Measurements from ENCODE around the gene PEF1.

Gene PEF1, protein sequence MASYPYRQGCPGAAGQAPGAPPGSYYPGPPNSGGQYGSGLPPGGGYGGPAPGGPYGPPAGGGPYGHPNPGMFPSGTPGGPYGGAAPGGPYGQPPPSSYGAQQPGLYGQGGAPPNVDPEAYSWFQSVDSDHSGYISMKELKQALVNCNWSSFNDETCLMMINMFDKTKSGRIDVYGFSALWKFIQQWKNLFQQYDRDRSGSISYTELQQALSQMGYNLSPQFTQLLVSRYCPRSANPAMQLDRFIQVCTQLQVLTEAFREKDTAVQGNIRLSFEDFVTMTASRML

DNA sequence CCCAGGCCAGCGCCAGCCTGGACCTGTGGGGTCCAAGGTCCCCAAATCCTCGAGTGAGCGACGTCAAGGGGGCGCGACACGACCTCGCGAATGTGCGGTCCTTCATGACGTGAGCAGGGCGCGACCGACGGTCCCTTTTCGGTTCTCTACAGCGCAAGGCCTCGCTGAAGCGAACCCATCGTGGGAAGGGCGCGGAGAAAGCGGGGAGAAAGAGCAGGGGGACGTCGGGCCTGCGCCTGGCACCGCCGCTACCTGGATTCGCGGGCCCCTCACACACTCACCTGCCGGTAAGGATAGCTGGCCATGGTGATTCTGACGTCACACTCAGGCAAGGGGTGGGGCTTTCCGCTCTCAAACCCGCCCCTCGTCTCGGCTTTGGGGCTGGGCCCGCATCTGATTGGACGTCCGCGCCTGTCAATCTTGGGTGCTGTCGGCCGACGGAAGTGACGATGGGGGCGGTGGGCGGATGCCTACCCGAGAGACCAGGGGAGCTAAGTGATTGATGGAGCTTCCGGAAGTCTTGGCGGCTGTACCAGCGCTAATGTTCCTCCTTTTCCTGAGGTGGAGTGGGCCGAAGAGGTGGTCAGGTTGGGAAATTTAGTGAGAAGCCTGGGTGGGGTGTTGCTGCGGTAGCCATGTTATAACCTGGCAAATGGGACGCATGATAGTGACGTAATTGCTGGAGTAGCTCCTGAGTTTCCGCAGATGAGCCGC is at the start of gene PEF1:
Gene PEF1 (minus strand): TSS at position 317 of the 714 bp plus-strand sequence. CDS start 12 bp downstream, at position 305.
- TF ChIP-seq, protein P1, sequence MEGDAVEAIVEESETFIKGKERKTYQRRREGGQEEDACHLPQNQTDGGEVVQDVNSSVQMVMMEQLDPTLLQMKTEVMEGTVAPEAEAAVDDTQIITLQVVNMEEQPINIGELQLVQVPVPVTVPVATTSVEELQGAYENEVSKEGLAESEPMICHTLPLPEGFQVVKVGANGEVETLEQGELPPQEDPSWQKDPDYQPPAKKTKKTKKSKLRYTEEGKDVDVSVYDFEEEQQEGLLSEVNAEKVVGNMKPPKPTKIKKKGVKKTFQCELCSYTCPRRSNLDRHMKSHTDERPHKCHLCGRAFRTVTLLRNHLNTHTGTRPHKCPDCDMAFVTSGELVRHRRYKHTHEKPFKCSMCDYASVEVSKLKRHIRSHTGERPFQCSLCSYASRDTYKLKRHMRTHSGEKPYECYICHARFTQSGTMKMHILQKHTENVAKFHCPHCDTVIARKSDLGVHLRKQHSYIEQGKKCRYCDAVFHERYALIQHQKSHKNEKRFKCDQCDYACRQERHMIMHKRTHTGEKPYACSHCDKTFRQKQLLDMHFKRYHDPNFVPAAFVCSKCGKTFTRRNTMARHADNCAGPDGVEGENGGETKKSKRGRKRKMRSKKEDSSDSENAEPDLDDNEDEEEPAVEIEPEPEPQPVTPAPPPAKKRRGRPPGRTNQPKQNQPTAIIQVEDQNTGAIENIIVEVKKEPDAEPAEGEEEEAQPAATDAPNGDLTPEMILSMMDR (IDR thresholded peaks at IDR 0.05), result no peak
- Histone ChIP-seq H3K36me3 (no peaks in the 10 kb centered on the region), H3K27ac (peak within 1 kb of the TSS; percentile 97), H3K4me1 (ENCODE audit: control insufficient read depth in 1 of 2, insufficient read depth in 1 of 2, low read depth in 1 of 2, low read length in 1 of 2) (peaks cover 54 to 56% of the 10 kb centered on the region in 2 experiments), H3K27me3 (no peaks in the 10 kb centered on the region), H3K9me3 (no peaks in the 10 kb centered on the region), H3K4me3 (ENCODE audit: low read depth in 1 of 2, low read length in 1 of 2) (peak within 1 kb of the TSS; percentile 90 to 99)

DNA sequence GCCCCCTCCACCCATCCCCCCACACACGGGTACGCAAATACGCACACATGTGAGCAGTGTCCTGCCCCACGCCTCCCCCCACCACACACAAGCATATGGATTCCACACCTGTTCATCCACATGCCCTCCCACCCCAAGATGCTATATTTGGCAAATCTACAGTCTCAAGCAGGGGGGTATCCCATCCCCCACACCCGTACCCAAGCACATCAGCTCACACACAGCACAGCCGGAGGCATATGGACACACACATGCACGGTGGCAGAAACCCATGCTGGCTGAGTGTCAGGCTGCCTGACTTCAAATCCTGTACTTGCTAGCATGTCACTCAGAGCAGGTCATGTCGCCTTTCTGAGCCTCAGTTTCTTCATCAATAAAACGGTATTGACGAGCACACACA is 48.6 kb upstream of the PEF1 start:
- no peaks in the 10 kb centered on the region for H3K9me3 ChIP-seq
- TF ChIP-seq, protein P1 (IDR thresholded peaks at IDR 0.05), result no peak
- no peaks in the 10 kb centered on the region for H3K27me3 ChIP-seq
- no peak overlapping the region for H3K4me3 ChIP-seq (ENCODE audit: low read depth in 1 of 2, low read length in 1 of 2)
- no peaks in the 10 kb centered on the region for H3K4me1 ChIP-seq (ENCODE audit: control insufficient read depth in 1 of 2, insufficient read depth in 1 of 2, low read depth in 1 of 2, low read length in 1 of 2)
- H3K36me3 ChIP-seq, result no peaks in the 10 kb centered on the region
- H3K27ac ChIP-seq, result no peak overlapping the region

DNA sequence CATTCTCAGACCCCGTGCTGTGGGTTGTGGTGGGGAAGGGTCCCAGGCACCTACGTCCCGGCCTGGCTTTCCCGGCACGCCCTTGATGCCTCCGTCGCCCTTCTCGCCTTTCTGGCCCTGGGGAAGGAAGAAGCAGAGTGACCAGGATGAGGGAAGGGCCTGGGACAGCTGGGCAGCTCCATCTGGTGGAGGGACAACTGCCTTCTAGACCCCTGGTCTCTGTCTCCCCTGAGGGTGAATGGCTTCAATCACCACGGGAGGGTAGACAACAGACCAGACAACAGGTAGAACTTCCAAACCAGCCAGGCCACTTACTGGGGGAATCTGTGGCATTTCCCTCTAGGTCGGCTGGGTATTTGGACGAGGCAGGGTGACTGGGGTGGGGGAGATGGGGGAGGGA is 47.3 kb upstream of the PEF1 start:
- Histone ChIP-seq H3K27ac (no peak overlapping the region), H3K4me1 (ENCODE audit: control insufficient read depth in 1 of 2, insufficient read depth in 1 of 2, low read depth in 1 of 2, low read length in 1 of 2) (no peaks in the 10 kb centered on the region), H3K27me3 (no peaks in the 10 kb centered on the region), H3K9me3 (no peaks in the 10 kb centered on the region), H3K36me3 (no peaks in the 10 kb centered on the region), H3K4me3 (ENCODE audit: low read depth in 1 of 2, low read length in 1 of 2) (no peak overlapping the region)
- TF ChIP-seq, protein P1 (IDR thresholded peaks at IDR 0.05), result no peak

DNA sequence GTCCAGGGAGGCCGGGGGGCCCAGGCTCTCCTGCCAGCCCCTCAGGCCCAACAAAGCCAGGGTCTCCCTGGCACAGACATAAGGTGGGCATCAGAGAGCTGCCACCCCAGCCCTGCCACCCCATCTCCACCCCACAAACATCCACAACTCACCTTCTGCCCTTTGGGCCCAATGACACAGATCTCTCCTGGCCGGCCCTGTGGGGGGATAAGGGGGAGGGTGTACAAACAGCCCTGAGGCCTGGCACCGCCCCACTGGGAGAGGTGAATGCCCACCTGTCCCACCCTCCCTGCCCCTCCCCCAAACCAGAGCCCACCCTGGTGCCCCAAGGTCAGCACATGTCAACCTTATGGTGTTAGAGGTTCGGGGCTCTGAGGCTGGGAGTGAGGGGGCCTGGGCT is 46.8 kb upstream of the PEF1 start:
- peaks cover under 1% of the 10 kb centered on the region for H3K27me3 ChIP-seq
- H3K4me3 ChIP-seq (ENCODE audit: low read depth in 1 of 2, low read length in 1 of 2), result no peak overlapping the region
- TF ChIP-seq, protein P1 (IDR thresholded peaks at IDR 0.05), result no peak
- H3K9me3 ChIP-seq, result no peaks in the 10 kb centered on the region
- H3K27ac ChIP-seq, result no peak overlapping the region
- no peaks in the 10 kb centered on the region for H3K4me1 ChIP-seq (ENCODE audit: control insufficient read depth in 1 of 2, insufficient read depth in 1 of 2, low read depth in 1 of 2, low read length in 1 of 2)
- no peaks in the 10 kb centered on the region for H3K36me3 ChIP-seq

DNA sequence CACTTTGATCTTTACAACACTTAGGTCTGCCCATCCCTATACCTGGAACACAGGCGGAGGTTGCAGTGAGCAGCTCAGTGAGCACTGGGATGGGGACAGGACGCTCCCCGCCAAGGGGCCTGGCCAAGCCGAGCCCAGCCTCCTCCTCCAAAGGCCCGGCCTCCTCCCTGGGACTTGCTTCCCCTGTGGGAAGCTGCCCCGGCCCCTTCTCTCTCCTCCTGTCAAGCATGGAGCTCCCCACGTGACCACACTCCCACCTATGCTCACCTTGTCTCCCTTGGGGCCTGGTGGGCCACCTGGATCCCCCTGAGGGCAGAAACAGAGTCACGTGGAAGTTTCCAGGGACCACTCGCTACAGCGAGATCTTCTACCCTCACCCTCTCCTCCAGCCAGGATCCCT is 46.2 kb upstream of the PEF1 start:
- Histone ChIP-seq H3K27ac (no peak overlapping the region), H3K4me1 (ENCODE audit: control insufficient read depth in 1 of 2, insufficient read depth in 1 of 2, low read depth in 1 of 2, low read length in 1 of 2) (no peaks in the 10 kb centered on the region), H3K27me3 (peaks cover 6% of the 10 kb centered on the region), H3K36me3 (no peaks in the 10 kb centered on the region), H3K4me3 (ENCODE audit: low read depth in 1 of 2, low read length in 1 of 2) (no peak overlapping the region), H3K9me3 (no peaks in the 10 kb centered on the region)
- TF ChIP-seq, protein P1 (IDR thresholded peaks at IDR 0.05), result no peak
